Fibroblast of the aortic adventitia (primary cell): Measurements from ENCODE around the gene BAZ2B. TPM values are rescaled to one million over a fixed set of nuclear protein-coding genes. Genes with fewer than 3 reads are reported as not detected.

ENCODE experiments used
- DNase-seq: peaks from one replicate; pipeline ENCODE4 v3.0.0-alpha.2; 2010; ENCODE audit warnings: low read depth
- H3K4me3 ChIP-seq: 2 replicates; pipeline ENCODE4 v1.5.1; 2011; ENCODE audit warnings: low read depth, mild to moderate bottlenecking, control low read depth, low read length, moderate library complexity
- total RNA-seq: library from RNA; depleted of rRNA; stranded (reverse); fragments of >200 nt; gene quantifications from 2 replicates; pipeline ENCODE4 v1.2.3, GENCODE V29; 2012; ENCODE audit warnings: low replicate concordance
- TF ChIP-seq, protein P1 (sequence below): IDR thresholded peaks from 2 replicates; pipeline ENCODE4 v1.5.1; 2011; ENCODE audit warnings: mild to moderate bottlenecking, low read length, control low read depth, inconsistent platforms; ENCODE audit not compliant: insufficient read depth

Gene BAZ2B
- total RNA-seq, 1 donor = 72.3 TPM

DNA sequence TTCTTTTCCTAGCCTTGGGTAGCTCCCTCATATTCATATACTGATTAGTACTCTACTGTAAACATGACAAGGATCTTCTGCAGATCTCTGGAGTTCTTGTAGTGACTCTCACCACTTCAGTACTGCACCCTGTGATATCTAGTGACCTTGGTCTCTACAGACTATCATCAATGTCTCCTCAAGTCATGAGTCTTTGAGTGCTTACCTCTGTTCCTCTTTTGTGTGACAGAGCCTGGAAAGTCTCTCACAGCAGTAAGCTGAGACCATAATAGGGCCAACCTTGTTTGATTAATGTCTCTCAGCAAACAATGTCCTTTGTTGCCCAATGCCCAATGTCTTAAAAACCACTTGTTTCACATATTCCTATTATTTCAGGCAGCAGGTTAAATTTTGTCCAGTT is 34.2 kb upstream of the BAZ2B start:
- no peak overlapping the region for H3K4me3 ChIP-seq
- no peak for DNase-seq
- TF ChIP-seq, protein P1, sequence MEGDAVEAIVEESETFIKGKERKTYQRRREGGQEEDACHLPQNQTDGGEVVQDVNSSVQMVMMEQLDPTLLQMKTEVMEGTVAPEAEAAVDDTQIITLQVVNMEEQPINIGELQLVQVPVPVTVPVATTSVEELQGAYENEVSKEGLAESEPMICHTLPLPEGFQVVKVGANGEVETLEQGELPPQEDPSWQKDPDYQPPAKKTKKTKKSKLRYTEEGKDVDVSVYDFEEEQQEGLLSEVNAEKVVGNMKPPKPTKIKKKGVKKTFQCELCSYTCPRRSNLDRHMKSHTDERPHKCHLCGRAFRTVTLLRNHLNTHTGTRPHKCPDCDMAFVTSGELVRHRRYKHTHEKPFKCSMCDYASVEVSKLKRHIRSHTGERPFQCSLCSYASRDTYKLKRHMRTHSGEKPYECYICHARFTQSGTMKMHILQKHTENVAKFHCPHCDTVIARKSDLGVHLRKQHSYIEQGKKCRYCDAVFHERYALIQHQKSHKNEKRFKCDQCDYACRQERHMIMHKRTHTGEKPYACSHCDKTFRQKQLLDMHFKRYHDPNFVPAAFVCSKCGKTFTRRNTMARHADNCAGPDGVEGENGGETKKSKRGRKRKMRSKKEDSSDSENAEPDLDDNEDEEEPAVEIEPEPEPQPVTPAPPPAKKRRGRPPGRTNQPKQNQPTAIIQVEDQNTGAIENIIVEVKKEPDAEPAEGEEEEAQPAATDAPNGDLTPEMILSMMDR = no peak

GRCh38 chr2:159648643-159649042 is 32.3 kb upstream of the BAZ2B start:
- H3K4me3 ChIP-seq = no peak overlapping the region
- TF ChIP-seq, protein P1 = no peak
- no peak for DNase-seq

- DNase-seq = no peak
- H3K4me3 ChIP-seq = no peak overlapping the region
- TF ChIP-seq, protein P1 = no peak
These were observed 31.3 kb upstream of the BAZ2B start for GRCh38 chr2:159647667-159648066.

- TF ChIP-seq, protein P1 = no peak
- no peak overlapping the region for H3K4me3 ChIP-seq
- DNase-seq = no peak
These were observed 23.8 kb upstream of the BAZ2B start for GRCh38 chr2:159640176-159640575.

- no peak overlapping the region for H3K4me3 ChIP-seq
- DNase-seq = no peak
- TF ChIP-seq, protein P1 = no peak
These were observed 23.4 kb upstream of the BAZ2B start for GRCh38 chr2:159639712-159640111.

GRCh38 chr2:159639071-159639470 is 22.7 kb upstream of the BAZ2B start:
- TF ChIP-seq, protein P1 = no peak
- no peak overlapping the region for H3K4me3 ChIP-seq
- no peak for DNase-seq

DNA sequence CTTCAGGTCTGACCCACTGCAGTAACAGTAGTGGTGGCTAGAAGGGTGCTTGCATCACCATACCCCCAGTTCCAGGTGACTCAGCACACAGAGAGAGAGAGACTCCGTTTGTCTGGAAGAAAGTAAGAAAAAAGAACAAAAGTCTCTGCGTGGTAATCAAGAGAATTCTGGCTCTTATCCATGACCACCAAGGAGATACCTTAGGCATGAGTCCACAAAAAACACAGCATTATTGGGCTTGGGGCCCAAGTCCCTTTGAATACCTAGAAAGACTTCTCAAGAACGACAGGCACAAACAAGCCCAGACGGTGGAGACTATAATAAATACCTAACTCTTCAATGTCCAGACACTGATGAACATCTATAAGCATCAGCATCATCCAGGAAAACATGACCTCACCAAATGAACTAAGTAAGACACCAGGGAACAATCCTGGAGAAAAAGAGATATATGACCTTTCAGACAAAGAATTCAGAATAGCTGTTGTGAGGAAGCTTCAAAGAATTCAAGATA is 21.7 kb upstream of the BAZ2B start:
- peak; percentile 89 for DNase-seq
- TF ChIP-seq, protein P1 = no peak

More for the DNA sequence above, 21.7 kb upstream of the BAZ2B start:
- no peak overlapping the region for H3K4me3 ChIP-seq
